Muscle of back (tissue), 11 donors: ENCODE results near the gene NSUN4. TPM values are rescaled to one million over a fixed set of nuclear protein-coding genes. Genes with fewer than 3 reads are reported as not detected.

ENCODE experiments used
- DNase-seq, 3 donors: peaks; one replicate each; pipeline versions ENCODE4 v3.0.0 to v3.0.0-alpha.2; 2013
- polyA plus RNA-seq, 10 donors: library from polyadenylated mRNA; unstranded; fragments of 120-200 nt; gene quantifications; one replicate each; pipeline ENCODE4 v1.2.1, GENCODE V29; 2013; ENCODE audit not compliant: insufficient read length in 10 of 10

Gene NSUN4
- polyA plus RNA-seq, 10 donors = 11.0 to 15.6 (median 13.1) TPM

- DNase-seq = no peak
Measured at GRCh38 chr1:46405724-46406123, 65.1 kb downstream of the NSUN4 start.

GRCh38 chr1:46406881-46407608 is 66.4 kb downstream of the NSUN4 start:
- peak in 1 of 3 donors; percentile 52 for DNase-seq

- DNase-seq = no peak
Measured at GRCh38 chr1:46407636-46408035, 67.0 kb downstream of the NSUN4 start.

- DNase-seq = no peak
Measured at GRCh38 chr1:46408356-46409062, 67.9 kb downstream of the NSUN4 start.

DNA sequence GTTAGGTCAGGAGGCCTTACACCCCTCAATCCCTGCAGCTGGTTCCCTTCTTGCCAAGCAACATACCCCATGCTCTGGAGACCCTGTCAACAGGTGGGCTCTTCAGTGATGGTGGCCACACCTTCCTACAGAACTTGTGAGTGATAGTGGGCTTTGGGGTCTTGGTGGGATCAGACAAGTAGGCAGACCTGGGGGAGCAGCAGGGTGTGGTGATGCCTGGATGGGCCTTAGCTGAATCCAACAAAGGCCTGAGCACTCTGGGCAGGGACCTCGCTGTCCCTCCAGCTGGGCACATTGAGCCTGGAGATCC is 68.4 kb downstream of the NSUN4 start:
- no peak for DNase-seq

DNA sequence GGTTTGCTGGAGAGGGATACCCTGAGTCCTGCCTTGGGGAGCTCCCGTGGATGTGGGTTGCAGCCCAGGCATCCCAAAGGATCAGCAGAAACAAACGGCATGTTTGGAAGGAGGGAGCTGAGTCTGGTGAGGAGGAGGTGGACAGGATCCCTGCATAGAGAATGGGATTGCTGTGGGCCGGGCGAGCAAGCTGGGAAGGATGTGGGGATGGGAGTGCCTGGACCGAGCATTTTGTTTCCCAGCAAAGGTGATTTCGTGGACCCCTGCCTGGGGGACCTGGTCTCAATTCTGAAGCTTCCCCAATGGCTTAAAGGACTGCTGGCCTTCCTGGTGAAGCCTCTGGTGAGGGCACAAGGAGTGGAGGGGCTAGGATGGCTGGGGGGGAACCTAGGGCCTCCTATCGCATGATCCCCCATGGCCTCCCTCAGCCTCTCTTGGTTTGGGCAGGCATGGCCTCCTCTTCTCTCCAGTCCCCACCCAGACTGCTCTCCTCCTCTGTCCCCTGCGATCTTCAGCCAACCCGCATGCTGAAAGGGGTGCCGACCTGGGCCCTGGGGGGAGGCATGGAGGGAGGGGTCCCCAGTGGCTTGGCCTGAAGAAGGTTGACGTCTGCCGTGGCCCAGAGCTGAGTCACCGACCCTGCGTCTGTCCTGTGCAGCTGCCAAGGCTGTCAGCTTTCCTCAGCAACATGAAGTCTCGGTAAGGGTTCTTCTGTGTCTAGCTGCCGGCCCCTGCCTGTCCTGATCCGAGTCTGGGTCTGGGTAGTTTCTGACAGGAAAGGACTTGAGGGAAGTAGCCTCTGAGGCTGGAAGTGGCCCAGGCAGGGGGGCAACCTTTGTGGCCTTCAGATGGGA is 69.8 kb downstream of the NSUN4 start:
- no peak for DNase-seq

DNA sequence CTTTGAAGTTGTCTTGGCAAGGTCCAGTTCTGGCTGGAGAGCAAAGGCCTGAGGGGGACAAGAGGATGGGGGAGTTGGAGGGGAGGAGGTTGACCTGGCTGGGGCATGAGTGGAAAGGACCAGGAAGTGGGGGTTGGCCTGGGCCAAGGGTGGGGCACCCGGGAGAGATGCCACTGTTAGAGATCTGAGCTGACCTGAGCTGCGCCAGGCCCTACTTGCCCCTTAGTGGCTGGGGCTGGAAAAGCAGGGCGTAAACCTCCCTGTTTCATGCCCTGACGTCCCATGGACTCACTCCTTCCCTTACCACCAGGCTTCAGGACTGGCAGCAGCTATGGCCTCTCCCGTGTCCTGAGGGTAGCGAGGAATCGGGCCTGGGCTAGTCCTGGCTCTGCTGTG is 70.4 kb downstream of the NSUN4 start:
- no peak for DNase-seq

Other genes with a start within 250 kb of the NSUN4 start
- 10 to 100 TPM; 12.5 to 21.9 (median 17.2) TPM for gene PIK3R3, start 208.2 kb upstream of the NSUN4 start, polyA plus RNA-seq
- gene TSPAN1, start 165.7 kb upstream of the NSUN4 start, polyA plus RNA-seq = under 1 TPM in 9 of 10 donors, not detected in 1; 0.12 to 0.87 (median 0.52) TPM
- gene P3R3URF, start 164.3 kb upstream of the NSUN4 start, polyA plus RNA-seq = not detected
- 10 to 100 TPM; 44.3 to 60.8 (median 50.9) TPM for gene POMGNT1, start 142.4 kb upstream of the NSUN4 start, polyA plus RNA-seq
- 1 to 10 TPM in 6 of 10 donors, under 1 TPM in 4; 0.78 to 1.4 (median 1.0) TPM for gene LURAP1, start 137.5 kb upstream of the NSUN4 start, polyA plus RNA-seq
- 1 to 10 TPM; 3.5 to 9.6 (median 5.8) TPM for gene RAD54L, start 93.0 kb upstream of the NSUN4 start, polyA plus RNA-seq
- gene LRRC41, start 37.2 kb upstream of the NSUN4 start, polyA plus RNA-seq = 10 to 100 TPM; 52.6 to 61.8 (median 56.1) TPM
- gene UQCRH, start 37.1 kb upstream of the NSUN4 start, polyA plus RNA-seq = 100 to 1,000 TPM; 247 to 353 (median 282) TPM
- gene FAAH, start 53.5 kb downstream of the NSUN4 start, polyA plus RNA-seq = 10 to 100 TPM in 9 of 10 donors, 1 to 10 TPM in 1; 9.2 to 20.5 (median 14.5) TPM
- gene DMBX1, start 149.0 kb downstream of the NSUN4 start, polyA plus RNA-seq = under 1 TPM in 1 of 10 donors, not detected in 9; 0.11 TPM
- gene KNCN, start 210.8 kb downstream of the NSUN4 start, polyA plus RNA-seq = not detected